BE2C (cell line): Measurements from ENCODE around the gene AGAP1.
A peak's percentile ranks its signal among the peaks of the same experiment; 100 is the strongest.
"Not testable (repeated sequence)": the region's sequence is repeated elsewhere in the genome, so short reads cannot be mapped to it uniquely, and the experiment has no call there.

Source experiments
- DNase-seq: peaks from one replicate; pipeline ENCODE4 v3.0.0-alpha.2; 2020
- H3K27me3 ChIP-seq: fragments of 250-450 bp; sonication (Bioruptor Pico); 2 replicates; pipeline ENCODE4 v1.5.1; 2020; ENCODE audit warnings: mild to moderate bottlenecking
- H3K36me3 ChIP-seq: fragments of 250-450 bp; sonication (Bioruptor Pico); 2 replicates; pipeline ENCODE4 v1.5.1; 2020; ENCODE audit warnings: mild to moderate bottlenecking
- H3K4me1 ChIP-seq: fragments of 250-450 bp; sonication (Bioruptor Pico); 2 replicates; pipeline ENCODE4 v1.5.1; 2020
- H3K4me3 ChIP-seq: 2 replicates; pipeline ENCODE4 v1.5.1; 2011; ENCODE audit warnings: low read depth, low read length
- H3K9me3 ChIP-seq: fragments of 250-450 bp; sonication (Bioruptor Pico); 2 replicates; pipeline ENCODE4 v1.5.1; 2020
- CTCF ChIP-seq: IDR thresholded peaks from 2 replicates; pipeline ENCODE4 v1.5.1; 2012; ENCODE audit warnings: mild to moderate bottlenecking, low read depth, low read length

Gene AGAP1

GRCh38 chr2:236086971-236087465 lies 593.2 kb downstream of the AGAP1 start:
- no peak for TF ChIP-seq CTCF
- Histone ChIP-seq H3K9me3 (no peaks in the 10 kb centered on the region), H3K4me1 (peaks cover 12% of the 10 kb centered on the region), H3K4me3 (no peak overlapping the region), H3K36me3 (no peaks in the 10 kb centered on the region), H3K27me3 (no peaks in the 10 kb centered on the region)
- DNase-seq, result no peak

DNA sequence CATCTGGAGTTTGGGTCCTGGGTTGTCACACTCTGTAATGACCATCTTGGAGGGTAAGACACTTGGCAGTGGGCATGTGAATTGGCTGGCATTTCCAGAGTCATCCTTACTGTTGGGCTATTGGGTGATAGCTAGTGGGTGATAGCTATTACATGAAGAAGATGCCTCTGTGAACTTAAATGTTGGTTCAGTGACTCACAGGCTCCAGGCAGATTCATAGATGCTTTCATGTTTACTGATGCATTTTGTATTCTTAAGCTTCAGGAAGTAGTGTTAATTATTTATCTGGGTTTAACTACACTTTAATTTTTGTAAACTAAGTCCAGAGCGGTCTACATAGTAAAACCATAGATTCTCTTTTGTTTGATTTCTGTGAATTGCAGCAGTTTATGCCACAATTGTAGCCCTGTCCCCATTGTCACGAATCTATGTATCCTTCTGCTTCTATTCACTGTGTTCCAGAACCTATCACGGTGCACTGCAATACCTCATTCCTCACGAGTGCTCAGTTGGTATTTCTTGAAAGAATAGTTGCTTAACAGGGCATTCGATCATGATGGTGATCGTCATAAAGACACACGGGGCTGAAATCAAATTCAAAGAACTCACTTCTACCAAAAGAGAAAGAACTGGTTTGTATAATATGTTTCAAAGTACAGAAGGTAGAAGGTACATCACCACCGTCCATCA lies 594.7 kb downstream of the AGAP1 start:
- Histone ChIP-seq H3K36me3 (no peaks in the 10 kb centered on the region), H3K4me3 (no peak overlapping the region), H3K27me3 (no peaks in the 10 kb centered on the region), H3K4me1 (peaks cover 12% of the 10 kb centered on the region), H3K9me3 (no peaks in the 10 kb centered on the region)
- no peak for DNase-seq
- TF ChIP-seq CTCF, result no peak

- Histone ChIP-seq H3K4me1 (peaks cover 12% of the 10 kb centered on the region), H3K36me3 (no peaks in the 10 kb centered on the region), H3K4me3 (no peak overlapping the region), H3K27me3 (no peaks in the 10 kb centered on the region), H3K9me3 (no peaks in the 10 kb centered on the region)
- no peak for TF ChIP-seq CTCF
- DNase-seq, result no peak
Measured at GRCh38 chr2:236089271-236090026, 595.6 kb downstream of the AGAP1 start.

DNA sequence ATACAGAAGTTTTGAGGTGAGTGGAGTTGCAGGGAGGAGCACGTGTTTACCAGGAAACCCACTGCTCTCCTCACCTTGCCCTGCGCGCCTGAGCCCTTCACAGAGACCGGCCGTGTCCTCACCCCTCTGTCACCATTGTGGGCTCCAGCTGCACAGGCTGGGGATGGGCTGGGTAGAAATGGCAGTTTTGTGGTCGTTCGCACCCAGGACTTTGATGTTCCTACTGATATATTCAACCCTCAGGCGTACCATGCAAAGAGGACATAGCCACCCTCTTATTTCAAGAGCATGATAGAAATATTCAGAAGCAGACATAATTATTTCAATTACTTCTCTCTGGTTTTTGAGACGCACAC lies 596.2 kb downstream of the AGAP1 start:
- no peak for DNase-seq
- Histone ChIP-seq H3K4me3 (no peak overlapping the region), H3K27me3 (no peaks in the 10 kb centered on the region), H3K36me3 (no peaks in the 10 kb centered on the region), H3K4me1 (peaks cover 12% of the 10 kb centered on the region), H3K9me3 (no peaks in the 10 kb centered on the region)
- TF ChIP-seq CTCF, result no peak

GRCh38 chr2:236090826-236091225 lies 597.0 kb downstream of the AGAP1 start:
- H3K4me1 ChIP-seq, H3K27me3 ChIP-seq, H3K9me3 ChIP-seq, H3K4me3 ChIP-seq, DNase-seq, H3K36me3 ChIP-seq: not testable (repeated sequence)

DNA sequence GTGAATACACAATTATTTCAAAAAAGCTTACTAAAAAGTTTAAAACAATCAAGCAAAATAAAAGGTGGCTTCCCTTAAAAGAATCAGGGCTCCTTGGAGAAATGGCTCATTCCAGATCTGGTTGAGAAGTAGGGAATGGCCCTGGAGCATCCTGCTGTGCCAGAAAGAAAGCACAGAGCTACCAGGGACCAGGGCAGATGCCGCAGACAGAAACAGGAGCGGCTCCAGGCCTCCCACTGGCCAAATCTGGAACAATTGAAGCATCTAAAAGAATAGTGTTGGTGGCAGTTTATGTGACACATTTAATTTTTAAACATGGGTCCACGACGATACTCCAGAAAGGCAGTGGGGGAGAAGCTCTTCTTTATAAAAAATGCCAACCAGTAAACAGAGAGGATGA lies 598.9 kb downstream of the AGAP1 start:
- Histone ChIP-seq H3K9me3 (no peaks in the 10 kb centered on the region), H3K36me3 (no peaks in the 10 kb centered on the region), H3K27me3 (no peaks in the 10 kb centered on the region), H3K4me1 (no peaks in the 10 kb centered on the region), H3K4me3 (no peak overlapping the region)
- TF ChIP-seq CTCF, result peak; percentile 19
- DNase-seq, result no peak
